GM19395 (cell line): ENCODE data around the gene CASQ1.

Source experiments
- ATAC-seq: cut with Tn5 transposase; IDR thresholded peaks from one replicate; pipeline ENCODE4 v1.9.1; 2021; ENCODE audit warnings: mild to moderate bottlenecking, moderate library complexity; ENCODE audit not compliant: unreplicated experiment

Gene CASQ1

GRCh38 chr1:160224606-160225005 is 34.2 kb downstream of the CASQ1 start:
- ATAC-seq, result no peak

- ATAC-seq, result no peak
These were observed 35.0 kb downstream of the CASQ1 start for GRCh38 chr1:160225345-160225744.

GRCh38 chr1:160226623-160227022 is 36.2 kb downstream of the CASQ1 start:
- ATAC-seq, result no peak

GRCh38 chr1:160227034-160227433 is 36.7 kb downstream of the CASQ1 start:
- ATAC-seq, result no peak

GRCh38 chr1:160227561-160227960 is 37.2 kb downstream of the CASQ1 start:
- no peak for ATAC-seq

- no peak for ATAC-seq
These were observed 38.1 kb downstream of the CASQ1 start for GRCh38 chr1:160228431-160228830.

- no peak for ATAC-seq
These were observed 42.5 kb downstream of the CASQ1 start for GRCh38 chr1:160232911-160233310.

GRCh38 chr1:160236806-160237205 is 46.4 kb downstream of the CASQ1 start:
- ATAC-seq, result no peak

- no peak for ATAC-seq
These were observed 47.2 kb downstream of the CASQ1 start for GRCh38 chr1:160237558-160237957.

- no peak for ATAC-seq
These were observed 48.0 kb downstream of the CASQ1 start for GRCh38 chr1:160238408-160238807.

- no peak for ATAC-seq
These were observed 49.4 kb downstream of the CASQ1 start for GRCh38 chr1:160239582-160240299.

- no peak for ATAC-seq
These were observed 53.4 kb downstream of the CASQ1 start for GRCh38 chr1:160243767-160244166.

- no peak for ATAC-seq
These were observed 53.8 kb downstream of the CASQ1 start for GRCh38 chr1:160244209-160244608.

GRCh38 chr1:160245434-160245833 is 55.1 kb downstream of the CASQ1 start:
- no peak for ATAC-seq

GRCh38 chr1:160247053-160247452 is 56.7 kb downstream of the CASQ1 start:
- ATAC-seq, result no peak

GRCh38 chr1:160251011-160251410 is 60.6 kb downstream of the CASQ1 start:
- ATAC-seq, result no peak
